AG09319 (cell line): ENCODE results near the gene R3HDM2.

Experiments used
- DNase-seq: peaks from one replicate; pipeline ENCODE4 v3.0.0-alpha.2; 2010; ENCODE audit warnings: low read depth; ENCODE audit errors: extremely low read depth
- TF ChIP-seq, protein P1 (sequence below): IDR thresholded peaks from 2 replicates; pipeline ENCODE4 v1.5.1; 2011; ENCODE audit warnings: low read depth, mild to moderate bottlenecking, inconsistent platforms, low read length, moderate library complexity

Gene R3HDM2

DNA sequence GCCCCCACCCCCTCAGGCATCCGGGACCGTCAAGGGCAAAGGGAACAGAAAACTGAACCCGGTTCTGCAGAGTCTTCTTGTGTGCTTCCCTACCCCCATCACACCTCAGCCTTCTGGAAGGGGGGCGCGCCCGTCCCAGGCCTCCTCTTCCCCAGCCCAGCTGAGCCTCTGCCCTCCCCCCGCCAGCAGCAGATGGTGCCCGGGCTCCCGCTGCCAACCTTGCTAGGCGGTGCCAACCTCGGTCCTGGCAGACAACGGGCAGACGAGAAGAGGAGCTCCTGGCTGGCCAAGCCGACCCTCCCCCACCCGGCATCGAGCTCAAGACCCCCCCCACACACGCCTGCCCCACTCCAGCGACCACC, 188.5 kb downstream of the R3HDM2 start:
- DNase-seq = no peak
- TF ChIP-seq, protein P1, sequence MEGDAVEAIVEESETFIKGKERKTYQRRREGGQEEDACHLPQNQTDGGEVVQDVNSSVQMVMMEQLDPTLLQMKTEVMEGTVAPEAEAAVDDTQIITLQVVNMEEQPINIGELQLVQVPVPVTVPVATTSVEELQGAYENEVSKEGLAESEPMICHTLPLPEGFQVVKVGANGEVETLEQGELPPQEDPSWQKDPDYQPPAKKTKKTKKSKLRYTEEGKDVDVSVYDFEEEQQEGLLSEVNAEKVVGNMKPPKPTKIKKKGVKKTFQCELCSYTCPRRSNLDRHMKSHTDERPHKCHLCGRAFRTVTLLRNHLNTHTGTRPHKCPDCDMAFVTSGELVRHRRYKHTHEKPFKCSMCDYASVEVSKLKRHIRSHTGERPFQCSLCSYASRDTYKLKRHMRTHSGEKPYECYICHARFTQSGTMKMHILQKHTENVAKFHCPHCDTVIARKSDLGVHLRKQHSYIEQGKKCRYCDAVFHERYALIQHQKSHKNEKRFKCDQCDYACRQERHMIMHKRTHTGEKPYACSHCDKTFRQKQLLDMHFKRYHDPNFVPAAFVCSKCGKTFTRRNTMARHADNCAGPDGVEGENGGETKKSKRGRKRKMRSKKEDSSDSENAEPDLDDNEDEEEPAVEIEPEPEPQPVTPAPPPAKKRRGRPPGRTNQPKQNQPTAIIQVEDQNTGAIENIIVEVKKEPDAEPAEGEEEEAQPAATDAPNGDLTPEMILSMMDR = no peak

DNA sequence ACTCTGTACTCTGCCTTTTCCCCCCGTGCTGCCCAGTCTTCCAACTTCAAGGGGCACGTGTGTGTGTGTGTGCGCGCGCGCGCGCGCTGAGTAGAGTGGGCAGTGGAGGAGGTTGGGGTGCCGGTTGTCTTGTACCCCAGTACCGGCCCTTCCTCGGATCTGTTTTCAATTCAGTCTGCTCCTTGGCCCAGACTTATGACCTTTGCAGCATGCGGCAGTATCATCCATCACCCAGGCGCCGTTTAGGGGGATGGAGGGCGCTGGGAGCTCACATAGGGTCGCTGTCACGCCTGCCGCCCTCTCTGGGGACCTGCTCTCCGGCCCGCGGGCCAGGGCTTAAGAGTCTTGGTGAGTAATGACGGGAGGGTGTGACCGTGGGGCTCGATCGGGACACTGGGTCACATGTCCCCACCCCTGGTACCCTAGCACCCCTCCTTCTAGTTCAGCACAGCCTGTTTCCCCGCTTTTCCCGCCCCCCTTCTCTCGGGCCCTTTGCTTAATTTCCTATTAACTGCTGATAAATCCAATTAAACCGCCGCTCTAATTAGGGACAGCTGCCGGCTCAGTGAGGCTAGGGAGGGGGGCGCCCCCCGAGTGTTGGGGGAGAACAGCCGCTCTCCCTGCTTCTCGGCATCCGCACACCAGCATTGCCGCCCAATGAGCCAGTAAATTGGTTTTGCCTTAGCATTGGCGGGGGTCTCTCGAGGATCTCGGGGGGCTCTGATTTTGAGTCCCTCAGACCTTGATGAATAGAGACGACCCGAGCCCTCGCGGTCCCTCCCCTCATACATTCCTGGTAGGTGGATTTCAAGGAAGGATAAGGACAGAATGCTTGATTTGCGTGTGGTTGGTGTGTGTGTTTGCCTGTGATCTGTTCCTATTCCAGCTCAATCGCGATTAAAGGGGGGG, 189.2 kb downstream of the R3HDM2 start:
- TF ChIP-seq, protein P1 = no peak
- no peak for DNase-seq

DNA sequence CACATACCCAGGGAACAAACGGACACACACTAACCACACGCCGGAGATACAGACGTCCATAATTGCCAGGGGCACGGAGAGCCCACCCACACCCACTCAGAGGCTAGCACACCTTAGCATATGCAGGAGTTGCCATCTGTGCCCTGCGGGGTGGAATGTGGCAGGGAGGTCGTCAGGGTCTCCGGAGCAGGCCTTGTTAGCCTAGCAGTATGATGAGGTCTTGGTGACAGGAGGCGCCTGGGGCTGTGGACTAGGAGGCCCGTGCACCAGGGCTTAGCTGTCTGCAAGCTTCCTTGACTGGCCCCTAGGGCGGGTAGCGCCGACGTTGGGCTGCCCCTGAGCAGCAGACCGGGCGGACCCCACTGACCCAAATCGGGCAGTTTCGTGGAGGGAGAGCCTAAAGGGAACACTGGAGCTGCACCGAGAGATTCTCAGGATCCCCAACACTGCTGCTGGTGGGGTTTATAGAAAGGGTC, 189.9 kb downstream of the R3HDM2 start:
- TF ChIP-seq, protein P1 = no peak; the same call in 1 of the 2 replicates
- DNase-seq = no peak

DNA sequence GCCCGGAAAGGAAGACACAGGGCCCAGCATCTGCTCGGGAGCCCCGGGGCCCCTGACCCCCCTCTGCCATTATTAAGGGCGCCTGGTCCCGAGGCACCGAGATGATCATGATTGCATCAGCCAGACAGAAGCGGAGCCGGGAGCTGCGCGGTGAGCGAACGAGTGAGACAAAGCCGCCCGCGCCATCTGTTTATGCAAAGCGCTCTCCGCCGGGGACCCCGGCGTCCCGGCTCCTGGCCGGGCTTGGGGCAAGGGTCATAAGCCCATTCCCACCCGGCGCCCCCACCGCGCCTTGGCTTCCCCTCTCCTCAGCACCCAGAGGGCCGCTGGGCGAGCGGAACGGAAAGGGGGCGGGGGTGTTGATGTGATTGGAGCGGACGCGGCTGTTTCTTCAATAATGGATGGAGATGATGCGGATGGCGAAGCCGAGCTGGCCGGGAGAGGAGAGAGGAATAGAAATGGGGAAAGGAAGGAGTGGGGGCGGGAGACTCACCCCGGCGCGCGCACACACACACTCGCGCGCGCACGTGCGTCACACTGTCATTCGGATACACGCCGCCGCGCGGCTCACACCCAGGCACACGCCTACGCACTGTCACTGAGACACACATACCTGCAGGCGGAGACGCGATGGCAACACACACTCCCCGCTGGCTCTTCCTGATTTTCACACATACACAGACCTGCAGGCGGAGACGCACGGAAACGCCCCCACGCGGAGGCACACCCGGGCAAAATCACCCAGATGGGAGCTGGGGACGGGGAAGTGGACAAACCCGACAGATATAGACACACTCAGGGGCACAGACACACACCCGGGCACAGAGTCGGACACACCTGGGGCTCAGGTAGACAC, 190.5 kb downstream of the R3HDM2 start:
- DNase-seq = no peak
- TF ChIP-seq, protein P1 = no peak

- DNase-seq = no peak
- TF ChIP-seq, protein P1 = no peak
Observed at GRCh38 chr12:57239587-57240065, 191.2 kb downstream of the R3HDM2 start.

GRCh38 chr12:57238854-57239554, 191.8 kb downstream of the R3HDM2 start:
- TF ChIP-seq, protein P1 = no peak; the same call in none of the 2 replicates
- DNase-seq = peak; percentile 81
